ENCODE measurements around the gene KCNQ1. TPM values are rescaled to one million over a fixed set of nuclear protein-coding genes. Genes with fewer than 3 reads are reported as not detected.

Gene KCNQ1
- total and polyA plus RNA-seq, 2 donors (not counting 1 experiment from before 2014, with no cell fraction given), result 21.5 to 28.8 TPM

DNA sequence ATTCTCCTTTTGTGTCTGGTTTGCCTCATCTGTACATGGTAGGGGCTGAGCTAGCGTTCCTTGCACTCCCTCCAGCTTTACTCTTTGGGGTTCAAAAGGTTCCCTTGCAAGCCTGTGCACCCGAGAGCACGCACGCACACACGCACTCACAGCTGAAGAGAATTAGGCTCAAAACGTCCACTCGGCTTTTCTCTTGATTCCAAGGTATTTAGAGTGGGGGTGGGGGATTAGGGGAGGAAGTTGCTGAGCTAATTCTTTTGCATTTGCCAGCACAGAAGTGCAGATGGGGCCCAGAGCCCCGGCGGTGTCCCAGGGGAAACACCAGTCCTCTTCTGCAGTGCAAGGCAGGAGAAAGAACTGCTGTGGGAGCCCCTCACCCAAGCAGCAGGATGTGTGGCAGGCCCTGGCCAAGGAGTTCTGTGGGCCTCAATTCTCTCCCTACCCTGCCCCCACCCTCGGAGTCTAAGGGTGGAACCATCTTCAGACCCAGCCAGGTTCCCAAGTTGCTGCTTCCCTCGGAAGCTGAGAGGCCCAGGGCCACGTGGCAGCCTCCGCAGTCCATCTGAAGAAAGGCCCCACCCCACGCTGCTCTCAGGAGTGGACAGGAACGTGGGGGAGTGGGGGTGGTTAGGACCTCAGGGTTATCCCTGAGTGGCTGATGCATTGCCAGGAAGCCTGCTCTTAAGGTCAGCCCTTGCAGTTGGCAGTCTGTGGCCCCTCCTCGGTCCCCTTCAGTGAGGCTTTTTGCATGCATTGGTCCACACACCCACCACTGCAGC lies 258.7 kb downstream of the KCNQ1 start:
- H3K79me2 ChIP-seq (ENCODE audit: control insufficient read depth, insufficient read depth, low read length), result peaks cover 5% of the 10 kb centered on the region
- H3K36me3 ChIP-seq (replicated peaks in 1 of 2; ENCODE audit: control extremely low read depth in 1 of 2, control insufficient read depth in 1 of 2, extremely low read depth in 1 of 2, insufficient read depth in 2 of 2, low read length in 1 of 2), result no peaks in the 10 kb centered on the region
- ATAC-seq (ENCODE audit: low read depth) (no peak), DNase-seq (no peak)
- peaks cover 0 to 41% (median 4%) of the 10 kb centered on the region in 3 donors for H3K9me3 ChIP-seq (ENCODE audit: control extremely low read depth in 1 of 3, control insufficient read depth in 2 of 3, insufficient read depth in 1 of 3, low read length in 2 of 3)
- peak overlapping the region; percentile 14 for H3K4me2 ChIP-seq (replicated peaks; ENCODE audit: low read depth, low read length, poor library complexity, severe bottlenecking)
- Mint-ChIP-seq H3K27me3 (no peaks in the 10 kb centered on the region), H3K4me1 (peaks cover 31% of the 10 kb centered on the region), H3K9me3 (ENCODE audit: insufficient read depth) (no peaks in the 10 kb centered on the region), H3K4me3 (no peak overlapping the region), H3K27ac (no peak overlapping the region)
- peaks cover 0 to 7% (median 1%) of the 10 kb centered on the region in 4 experiments for H3K27me3 ChIP-seq (replicated peaks in 1 of 4; ENCODE audit: control extremely low read depth in 1 of 4, control insufficient read depth in 3 of 4, insufficient read depth in 4 of 4, low read length in 3 of 4)
- H3K4me3 ChIP-seq (ENCODE audit: control extremely low read depth in 1 of 5, extremely low read depth in 1 of 5, insufficient read depth in 1 of 5, low read depth in 2 of 5, low read length in 4 of 5), result no peak overlapping the region
- no peak for TF ChIP-seq EZH2 (IDR thresholded peaks at IDR 0.05; ENCODE audit: borderline replicate concordance, insufficient read depth, low read depth, low read length, poor library complexity, severe bottlenecking)
- TF ChIP-seq CTCF (IDR thresholded peaks at IDR 0.05), result no peak
- H3K27ac ChIP-seq (ENCODE audit: low read length in 2 of 2), result no peak overlapping the region
- no peak overlapping the region for H2AFZ ChIP-seq (ENCODE audit: insufficient read depth, low read depth, low read length, poor library complexity, severe bottlenecking)
- no peak overlapping the region for H3K9ac ChIP-seq (ENCODE audit: low read length)
- intact Hi-C loops (cut with micrococcal nuclease), result loop anchor here (5.0 kb wide), 1 partner anchor 184 kb away; the partner anchor contains the start of gene CDKN1C
- H4K20me1 ChIP-seq (ENCODE audit: control insufficient read depth, insufficient read depth, low read length, poor library complexity, severe bottlenecking), result peaks cover 23% of the 10 kb centered on the region
- WGBS (ENCODE audit: insufficient coverage), result 41% methylated on average over 14 of the region's 16 CpGs
- ChIA-PET POLR2A (no interaction called here), CTCF (interaction anchor here (1.2 kb wide), 1 partner anchor 170 kb away, joined by 3 read pairs; no protein-coding TSS in a partner anchor)
- H3K4me1 ChIP-seq (ENCODE audit: control insufficient read depth in 2 of 2, insufficient read depth in 2 of 2, low read length in 2 of 2), result peaks cover 20 to 32% of the 10 kb centered on the region in 2 donors

DNA sequence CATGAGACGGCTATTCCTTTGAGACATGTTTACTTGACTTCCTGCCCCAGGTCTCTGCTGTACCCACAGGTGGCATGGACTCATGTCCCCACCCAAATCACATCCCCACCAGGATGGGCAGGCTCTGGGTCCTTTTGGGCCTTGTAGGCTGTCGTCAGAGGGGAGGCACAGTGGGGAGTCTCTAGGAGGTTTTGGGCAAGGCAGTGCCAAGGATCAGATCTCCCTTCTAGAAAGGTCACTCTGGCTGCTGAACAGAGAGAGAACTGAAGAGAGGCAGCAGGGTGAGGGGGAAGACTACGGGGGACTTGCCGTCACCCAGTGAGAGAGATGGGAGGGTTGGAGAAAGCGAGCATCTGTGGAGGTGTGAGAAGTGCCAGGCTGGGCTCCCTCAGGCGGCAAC lies 259.5 kb downstream of the KCNQ1 start:
- Mint-ChIP-seq H3K4me3 (no peak overlapping the region), H3K27me3 (no peaks in the 10 kb centered on the region), H3K4me1 (peaks cover 28% of the 10 kb centered on the region), H3K9me3 (ENCODE audit: insufficient read depth) (no peaks in the 10 kb centered on the region), H3K27ac (no peak overlapping the region)
- no peaks in the 10 kb centered on the region for H3K79me2 ChIP-seq (ENCODE audit: control insufficient read depth, insufficient read depth, low read length)
- peaks cover 0 to 35% (median 4%) of the 10 kb centered on the region in 3 donors for H3K9me3 ChIP-seq (ENCODE audit: control extremely low read depth in 1 of 3, control insufficient read depth in 2 of 3, insufficient read depth in 1 of 3, low read length in 2 of 3)
- H3K27me3 ChIP-seq (replicated peaks in 1 of 4; ENCODE audit: control extremely low read depth in 1 of 4, control insufficient read depth in 3 of 4, insufficient read depth in 4 of 4, low read length in 3 of 4), result no peaks in the 10 kb centered on the region
- ATAC-seq (ENCODE audit: low read depth) (no peak), DNase-seq (no peak)
- H3K36me3 ChIP-seq (replicated peaks in 1 of 2; ENCODE audit: control extremely low read depth in 1 of 2, control insufficient read depth in 1 of 2, extremely low read depth in 1 of 2, insufficient read depth in 2 of 2, low read length in 1 of 2), result no peaks in the 10 kb centered on the region
- H3K9ac ChIP-seq (ENCODE audit: low read length), result no peak overlapping the region
- no peak overlapping the region for H3K4me3 ChIP-seq (ENCODE audit: control extremely low read depth in 1 of 5, extremely low read depth in 1 of 5, insufficient read depth in 1 of 5, low read depth in 2 of 5, low read length in 4 of 5)
- intact Hi-C loops (cut with micrococcal nuclease), result loop anchor here (5.0 kb wide), 1 partner anchor 183 kb away; the partner anchor contains the start of gene CDKN1C
- peaks cover 14 to 24% of the 10 kb centered on the region in 2 donors for H3K4me1 ChIP-seq (ENCODE audit: control insufficient read depth in 2 of 2, insufficient read depth in 2 of 2, low read length in 2 of 2)
- H4K20me1 ChIP-seq (ENCODE audit: control insufficient read depth, insufficient read depth, low read length, poor library complexity, severe bottlenecking), result peaks cover 16% of the 10 kb centered on the region
- H3K4me2 ChIP-seq (replicated peaks; ENCODE audit: low read depth, low read length, poor library complexity, severe bottlenecking), result no peak overlapping the region
- WGBS (ENCODE audit: insufficient coverage), result 87% methylated on average over 6 of the region's 6 CpGs
- H3K27ac ChIP-seq (ENCODE audit: low read length in 2 of 2), result no peak overlapping the region
- ChIA-PET POLR2A (no interaction called here), CTCF (no interaction called here)
- no peak overlapping the region for H2AFZ ChIP-seq (ENCODE audit: insufficient read depth, low read depth, low read length, poor library complexity, severe bottlenecking)
- no peak for TF ChIP-seq CTCF (IDR thresholded peaks at IDR 0.05)
- no peak for TF ChIP-seq EZH2 (IDR thresholded peaks at IDR 0.05; ENCODE audit: borderline replicate concordance, insufficient read depth, low read depth, low read length, poor library complexity, severe bottlenecking)

Measured in B cell (primary cell).